Measurements from ENCODE around the gene ATG13. TPM values are rescaled to one million over a fixed set of nuclear protein-coding genes. Genes with fewer than 3 reads are reported as not detected.
"Not testable (repeated sequence)": the region's sequence is repeated elsewhere in the genome, so short reads cannot be mapped to it uniquely, and the experiment has no call there.

The ATG13 gene
- total RNA-seq, 2 donors from 2014 or later: 110 to 129 TPM

DNA sequence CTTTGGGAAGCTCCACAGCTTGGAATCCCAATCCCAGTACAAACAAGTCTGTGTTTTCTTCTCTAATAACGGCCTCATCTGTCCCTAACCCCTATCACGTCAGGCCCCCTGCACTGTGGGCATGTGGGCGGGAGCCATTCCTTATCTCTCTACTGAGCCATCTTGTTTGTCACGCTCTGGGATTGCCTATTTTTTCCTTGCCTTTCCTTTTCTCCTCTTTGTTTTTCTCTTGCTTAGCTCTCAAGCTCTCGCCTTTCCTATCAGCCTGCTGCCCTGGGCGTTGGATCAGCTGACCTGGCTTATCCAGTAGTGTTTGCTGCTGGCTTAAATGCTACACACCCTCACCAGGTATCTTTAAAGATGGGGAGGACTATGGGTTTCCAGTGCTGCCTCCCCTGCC, 47.3 kb downstream of the ATG13 start:
- H3K36me3 Mint-ChIP-seq (ENCODE audit: low read depth): peaks cover 8% of the 10 kb centered on the region
- no peaks in the 10 kb centered on the region for H3K9me3 ChIP-seq (ENCODE audit: control insufficient read depth, low read length, poor library complexity, severe bottlenecking)
- no peak overlapping the region for H3K4me3 Mint-ChIP-seq
- DNase-seq (no peak), ATAC-seq (no peak)
- peak overlapping the region; percentile 66 for H3K27ac Mint-ChIP-seq
- no peaks in the 10 kb centered on the region for H3K27me3 Mint-ChIP-seq
- H3K4me1 Mint-ChIP-seq: peaks cover 7% of the 10 kb centered on the region

GRCh38 chr11:46665356-46665755, 48.0 kb downstream of the ATG13 start:
- H3K4me3 Mint-ChIP-seq: no peak overlapping the region
- ATAC-seq: no peak
- peaks cover 7% of the 10 kb centered on the region for H3K36me3 Mint-ChIP-seq (ENCODE audit: low read depth)
- H3K4me1 Mint-ChIP-seq: peaks cover 13% of the 10 kb centered on the region
- DNase-seq: no peak
- no peaks in the 10 kb centered on the region for H3K27me3 Mint-ChIP-seq
- H3K27ac Mint-ChIP-seq: no peak overlapping the region
- no peaks in the 10 kb centered on the region for H3K9me3 ChIP-seq (ENCODE audit: control insufficient read depth, low read length, poor library complexity, severe bottlenecking)

DNA sequence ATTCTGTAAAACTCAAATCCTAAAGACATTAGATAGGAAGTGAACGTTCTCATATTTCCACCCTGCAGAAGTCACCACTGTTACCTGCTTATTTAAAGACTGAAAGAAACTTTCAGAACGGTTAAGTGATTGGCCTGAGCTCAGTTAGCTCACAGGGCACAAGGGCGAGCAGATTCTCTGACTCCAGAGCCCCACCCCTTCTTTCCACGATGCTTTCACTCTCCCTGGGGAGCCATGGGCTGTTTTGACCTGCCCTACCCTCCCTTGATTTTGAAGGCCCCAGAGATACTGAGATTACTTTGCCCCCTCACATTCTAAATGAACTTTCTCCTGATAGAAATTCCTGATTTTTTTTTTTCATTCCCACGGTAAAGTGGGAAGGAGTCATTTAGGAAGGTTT, 49.2 kb downstream of the ATG13 start:
- H3K27ac Mint-ChIP-seq: peak overlapping the region; percentile 60
- no peak overlapping the region for H3K4me3 Mint-ChIP-seq
- no peaks in the 10 kb centered on the region for H3K9me3 ChIP-seq (ENCODE audit: control insufficient read depth, low read length, poor library complexity, severe bottlenecking)
- H3K27me3 Mint-ChIP-seq: no peaks in the 10 kb centered on the region
- no peak for ATAC-seq
- H3K4me1 Mint-ChIP-seq: peaks cover 20% of the 10 kb centered on the region
- no peak for DNase-seq
- H3K36me3 Mint-ChIP-seq (ENCODE audit: low read depth): peaks cover 7% of the 10 kb centered on the region

DNA sequence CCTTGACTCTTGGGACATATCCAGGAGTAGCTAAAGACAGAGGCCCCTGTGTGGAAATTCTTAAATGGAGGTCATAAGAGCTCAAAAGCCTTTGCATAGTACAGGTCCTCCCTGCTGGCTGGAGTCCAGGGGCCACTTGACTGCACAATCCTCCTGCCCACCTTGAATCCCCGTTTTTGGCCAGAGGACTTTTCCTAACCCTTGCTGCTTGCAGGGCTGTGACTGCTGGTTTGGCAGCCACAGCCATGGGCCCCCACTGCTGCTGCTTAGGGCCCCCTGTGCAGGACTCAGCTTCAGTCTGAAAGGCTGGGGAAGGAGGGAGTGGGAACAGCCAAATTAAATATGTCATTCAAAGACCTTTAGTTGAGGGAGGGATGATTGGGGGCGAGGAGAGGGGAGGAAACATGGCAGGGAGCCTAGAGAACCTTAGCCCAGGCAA, 49.7 kb downstream of the ATG13 start:
- H3K4me1 Mint-ChIP-seq: peaks cover 24% of the 10 kb centered on the region
- ATAC-seq (no peak), DNase-seq (no peak)
- peaks cover 7% of the 10 kb centered on the region for H3K36me3 Mint-ChIP-seq (ENCODE audit: low read depth)
- no peak overlapping the region for H3K4me3 Mint-ChIP-seq
- no peaks in the 10 kb centered on the region for H3K27me3 Mint-ChIP-seq
- H3K9me3 ChIP-seq (ENCODE audit: control insufficient read depth, low read length, poor library complexity, severe bottlenecking): no peaks in the 10 kb centered on the region
- peak overlapping the region; percentile 60 for H3K27ac Mint-ChIP-seq

DNA sequence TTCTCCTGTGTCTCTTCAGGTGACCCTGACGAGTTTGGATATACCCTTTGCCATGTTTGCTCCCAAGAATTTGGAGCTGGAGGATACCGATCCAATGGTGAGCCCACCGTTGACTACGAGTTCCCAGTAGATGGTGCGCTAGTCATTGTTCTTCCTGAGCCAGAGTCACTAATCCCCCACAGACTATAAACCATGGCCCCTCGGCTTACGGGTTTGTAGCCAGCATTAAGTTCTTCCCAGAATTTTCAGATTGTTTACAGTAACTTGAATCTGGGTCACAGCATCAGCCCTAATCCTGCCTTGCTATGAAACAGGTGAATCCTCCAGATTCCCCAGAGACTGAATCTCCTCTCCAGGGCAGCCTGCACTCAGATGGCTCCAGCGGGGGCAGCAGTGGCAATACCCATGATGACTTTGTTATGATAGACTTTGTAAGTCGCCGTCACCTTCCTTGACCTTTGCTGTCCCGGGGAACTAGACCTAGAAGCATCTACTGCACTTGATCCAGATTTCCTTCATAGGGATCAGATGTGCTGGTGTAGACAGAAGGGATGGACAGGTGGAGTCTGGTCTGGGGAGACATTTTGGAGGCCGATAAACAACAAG, 51.2 kb downstream of the ATG13 start:
- Mint-ChIP-seq H3K27me3 (no peaks in the 10 kb centered on the region), H3K4me3 (no peak overlapping the region), H3K27ac (no peak overlapping the region), H3K4me1 (peaks cover 35% of the 10 kb centered on the region), H3K36me3 (ENCODE audit: low read depth) (peaks cover 8% of the 10 kb centered on the region)
- DNase-seq (no peak), ATAC-seq (no peak)
- H3K9me3 ChIP-seq (ENCODE audit: control insufficient read depth, low read length, poor library complexity, severe bottlenecking): no peaks in the 10 kb centered on the region

DNA sequence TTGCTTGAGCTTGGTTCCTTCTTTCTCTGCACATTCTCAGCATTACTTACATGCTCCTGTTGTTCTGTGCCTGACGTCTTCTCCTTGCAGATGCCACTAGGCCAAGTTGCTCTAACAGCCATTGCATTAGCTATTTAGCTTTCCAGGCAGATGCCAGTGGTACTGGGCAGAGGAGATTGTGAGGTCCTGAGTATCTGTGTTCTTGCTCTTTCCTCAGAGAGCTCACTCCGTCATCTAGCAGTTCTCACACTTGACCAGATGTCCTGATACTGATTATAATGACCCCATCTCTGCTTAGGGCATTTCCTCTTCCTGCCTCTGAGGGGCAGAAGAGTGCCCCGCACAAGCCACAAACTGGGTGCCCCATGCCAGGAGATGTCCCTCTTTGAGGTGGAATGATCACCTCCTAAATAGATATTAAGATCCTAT, 52.4 kb downstream of the ATG13 start:
- DNase-seq (no peak), ATAC-seq (no peak)
- peaks cover 4% of the 10 kb centered on the region for H3K36me3 Mint-ChIP-seq (ENCODE audit: low read depth)
- H3K9me3 ChIP-seq (ENCODE audit: control insufficient read depth, low read length, poor library complexity, severe bottlenecking): no peaks in the 10 kb centered on the region
- H3K27me3 Mint-ChIP-seq: no peaks in the 10 kb centered on the region
- H3K4me1 Mint-ChIP-seq: peaks cover 43% of the 10 kb centered on the region
- H3K27ac Mint-ChIP-seq: peak overlapping the region; percentile 93
- H3K4me3 Mint-ChIP-seq: peak overlapping the region; percentile 76

- peaks cover 49% of the 10 kb centered on the region for H3K4me1 Mint-ChIP-seq
- H3K27me3 Mint-ChIP-seq; H3K36me3 Mint-ChIP-seq (ENCODE audit: low read depth); DNase-seq; H3K9me3 ChIP-seq (ENCODE audit: control insufficient read depth, low read length, poor library complexity, severe bottlenecking): not testable (repeated sequence)
- peak overlapping the region; percentile 93 for H3K27ac Mint-ChIP-seq
- ATAC-seq: peak; percentile 1
- H3K4me3 Mint-ChIP-seq: peak overlapping the region; percentile 73
Observed at GRCh38 chr11:46670521-46670920, 53.2 kb downstream of the ATG13 start.

DNA sequence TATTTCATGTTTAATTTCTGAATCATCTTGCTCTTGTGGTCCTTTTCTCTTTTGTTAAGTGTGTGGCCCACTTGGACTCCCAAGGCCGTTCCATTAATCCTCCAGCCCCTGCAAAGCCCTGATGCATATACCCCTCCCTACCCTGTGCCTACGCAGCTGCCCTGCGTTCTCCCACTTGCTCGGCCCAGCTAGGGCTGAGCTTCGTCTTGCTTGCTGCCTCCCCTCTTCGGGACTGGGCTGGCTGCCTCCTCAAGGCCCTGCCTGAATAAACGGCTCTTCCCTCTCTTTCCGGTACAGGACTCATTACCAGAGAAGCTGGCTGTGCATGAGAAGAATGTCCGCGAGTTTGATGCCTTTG, 54.6 kb downstream of the ATG13 start:
- no peaks in the 10 kb centered on the region for H3K9me3 ChIP-seq (ENCODE audit: control insufficient read depth, low read length, poor library complexity, severe bottlenecking)
- peaks cover 4% of the 10 kb centered on the region for H3K36me3 Mint-ChIP-seq (ENCODE audit: low read depth)
- H3K4me1 Mint-ChIP-seq: peaks cover 57% of the 10 kb centered on the region
- DNase-seq (no peak), ATAC-seq (no peak)
- no peaks in the 10 kb centered on the region for H3K27me3 Mint-ChIP-seq
- H3K27ac Mint-ChIP-seq: peak overlapping the region; percentile 93
- H3K4me3 Mint-ChIP-seq: peak overlapping the region; percentile 73

- H3K27ac Mint-ChIP-seq: peak overlapping the region; percentile 93
- peaks cover 4% of the 10 kb centered on the region for H3K36me3 Mint-ChIP-seq (ENCODE audit: low read depth)
- DNase-seq (no peak), ATAC-seq (no peak)
- no peaks in the 10 kb centered on the region for H3K9me3 ChIP-seq (ENCODE audit: control insufficient read depth, low read length, poor library complexity, severe bottlenecking)
- peaks cover 61% of the 10 kb centered on the region for H3K4me1 Mint-ChIP-seq
- no peaks in the 10 kb centered on the region for H3K27me3 Mint-ChIP-seq
- peak overlapping the region; percentile 73 for H3K4me3 Mint-ChIP-seq
Observed at GRCh38 chr11:46672381-46672839, 55.1 kb downstream of the ATG13 start.

GRCh38 chr11:46673713-46674462, 56.5 kb downstream of the ATG13 start:
- H3K4me3 Mint-ChIP-seq: no peak overlapping the region
- peaks cover 59% of the 10 kb centered on the region for H3K4me1 Mint-ChIP-seq

GRCh38 chr11:46674463-46675287, 57.3 kb downstream of the ATG13 start:
- no peaks in the 10 kb centered on the region for H3K9me3 ChIP-seq (ENCODE audit: control insufficient read depth, low read length, poor library complexity, severe bottlenecking)
- Mint-ChIP-seq H3K4me3 (peak overlapping the region; percentile 73), H3K4me1 (peaks cover 53% of the 10 kb centered on the region), H3K27ac (peak overlapping the region; percentile 89), H3K36me3 (ENCODE audit: low read depth) (peaks cover 3% of the 10 kb centered on the region), H3K27me3 (no peaks in the 10 kb centered on the region)
- DNase-seq (no peak), ATAC-seq (peak; percentile 26)

More at GRCh38 chr11:46673713-46674462, 56.5 kb downstream of the ATG13 start:
- no peak for DNase-seq
- Mint-ChIP-seq H3K36me3 (ENCODE audit: low read depth) (peaks cover 4% of the 10 kb centered on the region), H3K27ac (peak overlapping the region; percentile 89), H3K27me3 (no peaks in the 10 kb centered on the region)
- ATAC-seq: no peak
- H3K9me3 ChIP-seq (ENCODE audit: control insufficient read depth, low read length, poor library complexity, severe bottlenecking): no peaks in the 10 kb centered on the region

DNA sequence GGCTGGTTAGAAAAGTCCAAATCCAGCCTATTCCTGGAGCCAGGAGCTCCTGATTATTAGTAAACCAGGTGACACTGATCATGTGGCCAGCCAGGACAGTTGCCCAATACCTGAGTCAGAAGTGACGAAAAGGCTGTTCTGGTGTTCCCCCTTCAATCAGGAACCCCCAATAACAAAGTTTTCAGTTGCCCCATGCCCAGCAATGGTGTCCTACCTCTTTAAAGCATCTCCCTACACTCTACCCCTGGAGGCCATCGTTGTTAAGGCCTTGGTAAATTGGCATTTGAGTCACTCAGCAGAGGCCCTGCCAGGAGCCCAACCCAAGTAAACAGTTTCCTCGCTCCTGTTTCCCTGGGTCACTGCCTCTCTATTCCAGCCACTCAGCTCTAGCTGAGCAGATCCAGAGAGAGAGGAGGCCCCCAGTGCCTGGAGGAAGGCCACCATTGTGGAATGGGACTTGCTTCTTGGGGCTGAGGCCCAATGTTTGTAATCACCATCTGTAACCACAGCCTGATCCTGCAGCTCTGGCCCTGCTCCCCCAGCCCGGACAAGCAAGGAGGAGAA, 58.0 kb downstream of the ATG13 start:
- peak overlapping the region; percentile 39 for H3K4me3 Mint-ChIP-seq
- no peaks in the 10 kb centered on the region for H3K27me3 Mint-ChIP-seq
- no peaks in the 10 kb centered on the region for H3K9me3 ChIP-seq (ENCODE audit: control insufficient read depth, low read length, poor library complexity, severe bottlenecking)
- H3K36me3 Mint-ChIP-seq (ENCODE audit: low read depth): peaks cover 2% of the 10 kb centered on the region
- peak overlapping the region; percentile 89 for H3K27ac Mint-ChIP-seq
- ATAC-seq (no peak), DNase-seq (no peak)
- H3K4me1 Mint-ChIP-seq: peaks cover 49% of the 10 kb centered on the region

DNA sequence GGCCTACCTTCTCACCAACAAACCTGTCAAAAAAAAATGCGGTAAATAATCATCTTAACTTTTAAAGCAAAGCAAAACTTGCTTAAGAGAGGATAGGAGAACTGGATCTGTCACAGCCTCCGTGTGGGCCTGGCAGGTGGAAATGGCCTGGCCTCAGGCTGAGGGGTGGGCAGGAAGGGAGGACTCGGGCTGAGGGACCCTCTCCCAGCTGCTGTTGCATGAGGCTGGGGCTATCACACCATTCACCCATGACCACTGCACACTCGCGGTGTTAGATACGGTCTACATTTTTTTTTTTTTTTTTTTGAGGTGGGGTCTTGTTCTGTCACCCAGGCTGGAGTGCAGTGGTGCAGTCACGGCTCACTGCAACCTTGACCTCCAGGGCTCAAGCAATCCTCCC, 58.6 kb downstream of the ATG13 start:
- DNase-seq: no peak
- H3K9me3 ChIP-seq (ENCODE audit: control insufficient read depth, low read length, poor library complexity, severe bottlenecking): no peaks in the 10 kb centered on the region
- Mint-ChIP-seq H3K27me3 (no peaks in the 10 kb centered on the region), H3K36me3 (ENCODE audit: low read depth) (peaks cover 2% of the 10 kb centered on the region), H3K4me3 (peak overlapping the region; percentile 39), H3K27ac (peak overlapping the region; percentile 89), H3K4me1 (peaks cover 46% of the 10 kb centered on the region)
- ATAC-seq: no peak

Data from T-helper 17 cell (primary cell).